Stimulated activated CD8-positive, alpha-beta memory T cell treated with anti-CD3 and anti-CD28 coated beads, Interleukin-7, amount 100 ng/mL, for 4 hours (primary cell): ENCODE results near the gene TCF7L2.
A peak's percentile ranks its signal among the peaks of the same experiment; 100 is the strongest.

ENCODE experiments used
- DNase-seq, 2 donors: peaks; one replicate each; pipeline ENCODE4 v3.0.0-alpha.2; 2020; ENCODE audit warnings: low read depth in 2 of 2

TCF7L2 gene

DNA sequence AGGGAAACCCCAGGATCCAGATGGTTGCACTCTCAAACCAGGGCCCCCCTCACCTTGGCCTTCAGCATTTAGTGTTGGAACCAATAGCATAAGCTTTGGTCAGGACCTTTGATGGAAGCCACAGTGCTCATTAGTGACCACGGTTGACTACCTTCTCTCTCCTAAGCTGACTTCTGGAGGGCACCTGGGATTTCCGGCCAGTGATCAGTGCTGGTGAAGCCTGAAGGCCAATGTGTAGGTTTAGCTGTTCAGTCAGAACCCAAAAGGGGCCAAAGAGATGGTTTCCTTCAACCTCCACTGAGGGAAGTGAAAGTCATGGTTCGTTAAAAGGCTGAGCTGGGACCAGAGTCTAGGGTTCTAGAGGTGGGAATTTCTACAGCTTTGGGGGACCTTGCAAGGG is 46.4 kb downstream of the TCF7L2 start:
- DNase-seq = no peak

DNA sequence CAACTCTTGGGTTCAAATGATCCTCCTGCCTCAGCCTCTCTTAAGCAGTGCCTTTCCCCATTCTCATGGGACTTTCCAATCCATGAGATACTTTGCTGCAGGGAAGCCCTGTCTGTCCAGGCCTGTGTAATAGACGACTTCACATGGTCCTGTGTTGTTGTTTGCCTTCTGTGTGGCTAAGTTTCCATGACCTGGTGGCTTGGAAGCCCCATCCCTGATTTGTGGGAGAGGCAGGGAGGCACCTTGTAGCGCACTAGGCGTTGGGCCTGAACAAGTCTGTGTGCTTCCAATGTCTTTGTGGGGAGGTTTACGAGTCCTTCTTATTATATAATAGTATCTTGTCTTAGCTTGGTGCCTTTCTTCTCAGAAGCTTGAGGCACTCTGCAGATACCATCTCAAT is 49.1 kb downstream of the TCF7L2 start:
- no peak for DNase-seq

DNA sequence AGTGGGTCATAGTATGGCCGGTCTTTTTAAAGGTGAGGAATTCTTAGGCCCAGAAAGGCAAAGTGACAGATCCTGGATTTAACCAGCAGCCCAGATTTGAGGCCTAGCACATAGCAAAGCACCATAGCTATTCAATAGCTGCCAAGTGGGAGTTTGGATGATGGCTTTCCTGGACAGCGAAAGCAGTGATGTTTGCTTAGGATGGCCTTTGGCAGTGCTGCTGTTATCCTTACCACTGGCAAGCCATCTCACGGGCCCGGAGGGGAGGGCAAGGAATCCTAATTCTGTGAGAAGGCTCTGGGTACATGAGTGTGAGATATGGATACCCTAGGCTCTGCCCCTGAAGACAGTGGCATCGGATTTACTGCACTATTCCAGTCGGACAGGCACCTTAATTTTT is 50.4 kb downstream of the TCF7L2 start:
- DNase-seq = no peak

DNA sequence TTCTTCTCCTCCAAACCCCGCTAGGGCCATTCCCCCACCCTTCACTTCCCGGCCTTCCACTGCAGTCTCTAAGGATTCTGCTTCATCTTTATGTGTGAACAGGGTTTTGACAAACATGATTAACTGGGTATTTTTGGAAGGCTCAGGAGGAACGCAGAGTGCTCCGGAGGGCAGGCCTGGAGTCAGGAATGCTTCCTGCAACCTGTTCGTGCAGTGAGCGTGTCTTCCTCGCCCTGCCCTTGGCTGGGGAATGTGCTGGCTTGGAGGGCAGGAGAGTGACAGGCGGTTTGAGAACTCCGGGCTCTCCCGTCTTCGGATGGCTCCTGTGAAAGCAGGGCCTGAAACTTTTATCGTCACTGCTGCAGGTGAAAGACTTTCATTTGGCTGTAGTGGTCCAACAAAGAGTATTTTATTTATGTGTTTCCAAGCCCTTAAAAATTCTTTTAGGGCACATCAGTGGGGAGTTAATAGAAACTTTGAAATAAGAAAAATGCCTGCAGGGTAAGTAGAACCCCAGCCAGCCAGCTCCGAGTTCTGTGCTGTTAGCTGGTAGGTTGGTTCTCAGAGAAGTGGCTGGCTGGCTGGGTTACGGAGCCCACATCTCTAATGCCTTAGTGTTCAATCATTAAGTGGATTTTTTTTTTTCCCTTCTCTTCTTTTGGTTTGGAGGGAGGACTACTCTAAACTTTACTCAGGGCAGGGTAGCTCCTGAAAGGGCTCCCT is 51.0 kb downstream of the TCF7L2 start:
- DNase-seq = no peak

DNA sequence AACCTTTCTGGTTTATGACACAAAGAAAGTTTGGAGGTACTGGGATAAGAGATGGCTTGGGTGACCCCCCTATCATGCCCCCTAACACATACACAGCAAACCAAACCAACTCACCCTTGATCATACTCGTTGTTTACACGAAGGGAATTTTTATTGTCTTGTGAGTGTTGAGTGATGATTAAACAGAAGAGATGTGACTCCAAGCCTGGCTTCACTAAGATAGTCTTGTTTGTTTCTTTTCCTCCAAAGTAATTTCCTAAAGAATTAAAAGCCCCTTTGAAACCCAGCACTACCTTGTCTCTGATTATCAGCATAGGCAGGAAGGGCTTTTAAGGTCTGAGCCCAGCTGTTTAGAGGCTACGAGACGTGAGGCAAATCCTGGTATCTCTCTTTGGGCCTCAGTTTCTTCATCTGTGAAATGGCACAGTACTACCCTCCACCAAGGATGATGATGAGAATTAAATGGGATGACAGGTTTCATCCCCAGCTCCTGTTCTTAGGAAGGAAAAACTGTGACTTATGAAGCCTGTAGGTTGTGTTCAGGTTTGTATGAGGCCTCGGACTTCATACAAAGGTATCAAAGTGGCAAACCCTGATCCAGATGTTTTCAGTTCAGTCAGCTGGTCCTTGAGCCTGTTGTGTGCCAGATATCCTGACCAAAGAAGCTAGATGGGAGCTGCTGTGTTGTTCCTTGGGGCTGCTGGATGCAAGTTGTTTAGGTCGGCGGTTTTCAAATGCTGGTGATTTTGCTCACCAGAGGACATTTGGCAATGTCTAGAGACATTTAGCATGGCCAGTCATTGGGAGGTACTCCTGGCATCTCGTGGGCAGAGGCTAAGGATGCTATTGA is 51.8 kb downstream of the TCF7L2 start:
- DNase-seq = no peak

DNA sequence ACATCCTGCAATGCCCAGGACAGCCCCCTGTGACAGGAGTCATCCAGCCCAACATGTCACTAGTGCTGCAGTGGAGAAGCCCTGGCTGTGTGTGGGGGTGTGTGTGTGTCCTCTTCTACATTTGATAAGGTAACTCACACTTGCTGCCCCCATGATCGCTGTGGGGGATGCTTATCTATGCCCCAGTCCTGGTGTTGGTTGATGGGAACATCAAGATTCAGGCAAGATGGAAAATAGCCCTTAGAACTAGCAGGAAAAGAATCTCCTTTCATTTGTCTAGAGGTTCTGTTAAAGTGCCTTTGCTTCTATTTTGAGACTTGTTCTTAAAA is 52.4 kb downstream of the TCF7L2 start:
- no peak for DNase-seq

DNA sequence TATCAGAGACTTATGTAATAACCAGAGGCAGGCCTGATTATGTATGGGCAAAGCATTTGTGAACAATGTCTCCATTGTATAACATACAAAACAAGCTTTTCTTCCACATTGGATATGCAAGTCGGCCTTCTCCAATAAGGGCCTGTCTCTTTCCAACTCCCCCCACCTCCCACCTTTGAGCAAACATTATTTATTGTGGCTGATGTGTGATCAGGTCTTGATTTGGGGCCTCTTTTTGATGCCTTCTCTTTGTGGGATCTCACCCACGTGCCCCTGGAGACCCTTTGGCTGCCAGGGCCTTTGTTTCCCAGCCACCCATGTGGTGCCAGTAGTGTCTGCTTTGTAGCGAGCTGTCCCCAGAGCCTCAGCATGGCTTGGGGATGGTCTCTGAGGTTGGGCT is 53.0 kb downstream of the TCF7L2 start:
- DNase-seq = no peak

DNA sequence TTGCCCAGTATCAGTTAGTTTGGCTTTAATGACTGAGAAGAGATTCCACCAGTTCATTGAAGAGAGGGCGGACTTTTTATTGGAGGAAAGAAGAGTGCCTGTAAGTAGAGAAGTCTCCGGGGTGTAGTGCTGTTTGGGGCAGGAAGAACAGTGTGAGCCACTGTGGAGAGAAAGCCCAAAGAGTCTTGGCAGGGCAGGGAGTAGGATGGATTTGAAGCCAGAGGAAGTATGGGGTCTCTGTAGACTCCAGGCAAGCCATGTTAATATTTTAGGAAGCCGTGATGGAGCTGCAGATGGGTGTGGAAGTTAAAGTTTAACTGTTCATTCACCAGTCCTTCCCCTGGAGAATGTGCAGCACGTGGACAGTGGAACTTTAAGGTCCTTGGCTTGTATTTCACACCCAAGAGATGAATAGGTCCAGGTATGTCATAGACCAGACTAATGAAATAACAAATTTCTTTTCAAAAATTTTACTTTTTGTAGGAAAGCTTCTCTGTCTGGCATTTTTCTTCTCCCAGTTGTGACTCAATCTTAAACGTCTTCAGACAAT is 54.1 kb downstream of the TCF7L2 start:
- DNase-seq = no peak

DNA sequence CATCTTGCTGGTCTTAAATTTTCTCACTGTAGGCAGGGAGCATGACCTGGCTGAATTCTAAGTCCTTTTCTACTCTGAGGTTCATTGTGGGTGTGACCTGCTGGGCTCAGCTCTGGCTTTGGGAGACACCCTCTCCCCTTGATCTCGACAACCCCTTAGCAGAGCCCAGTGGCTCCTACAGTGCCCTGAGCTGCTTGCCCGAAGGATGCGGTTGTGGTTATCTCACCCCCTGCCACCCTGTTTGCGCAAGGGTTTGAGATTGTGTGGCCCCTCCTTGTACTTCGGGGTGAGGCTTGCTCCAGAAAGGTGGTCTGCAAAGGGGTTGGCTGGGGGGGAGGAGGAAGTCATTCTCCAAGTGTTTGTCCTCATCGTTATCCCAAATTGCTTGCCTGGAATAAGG is 55.3 kb downstream of the TCF7L2 start:
- DNase-seq = no peak

DNA sequence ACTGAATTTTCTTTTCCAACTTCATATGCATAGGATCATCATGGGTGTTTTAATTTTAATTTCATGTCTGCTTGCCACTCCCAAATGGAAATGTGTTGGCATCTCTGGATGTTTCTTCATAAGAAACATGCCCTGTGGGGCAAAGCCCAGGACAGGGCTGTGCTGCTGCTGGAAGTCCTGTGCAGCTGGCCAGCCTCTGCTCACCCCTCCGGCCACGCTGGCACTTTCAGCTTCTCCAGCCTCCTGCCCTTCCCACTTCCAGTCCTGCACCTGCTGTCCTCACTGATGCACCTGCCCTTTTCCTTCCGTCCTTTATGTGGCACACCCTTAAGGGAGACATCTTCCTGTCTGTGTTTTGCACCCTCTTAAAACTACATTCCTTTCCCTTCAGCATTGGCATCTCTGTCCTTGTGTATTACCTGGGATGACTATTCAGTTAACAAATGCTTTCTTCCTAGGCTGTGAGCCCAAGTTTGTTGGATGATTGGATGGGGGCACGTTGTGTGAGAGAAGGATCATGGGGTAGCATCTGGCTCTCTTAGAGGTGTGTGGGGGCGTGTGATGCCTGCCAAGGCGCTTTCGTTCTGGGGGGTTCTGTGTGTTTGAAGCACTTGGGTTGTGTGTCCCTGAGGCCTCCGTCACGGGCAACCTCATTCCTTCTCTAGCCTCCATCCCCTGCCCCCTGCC is 56.8 kb downstream of the TCF7L2 start:
- DNase-seq = peak in 1 of 2 donors; percentile 3

DNA sequence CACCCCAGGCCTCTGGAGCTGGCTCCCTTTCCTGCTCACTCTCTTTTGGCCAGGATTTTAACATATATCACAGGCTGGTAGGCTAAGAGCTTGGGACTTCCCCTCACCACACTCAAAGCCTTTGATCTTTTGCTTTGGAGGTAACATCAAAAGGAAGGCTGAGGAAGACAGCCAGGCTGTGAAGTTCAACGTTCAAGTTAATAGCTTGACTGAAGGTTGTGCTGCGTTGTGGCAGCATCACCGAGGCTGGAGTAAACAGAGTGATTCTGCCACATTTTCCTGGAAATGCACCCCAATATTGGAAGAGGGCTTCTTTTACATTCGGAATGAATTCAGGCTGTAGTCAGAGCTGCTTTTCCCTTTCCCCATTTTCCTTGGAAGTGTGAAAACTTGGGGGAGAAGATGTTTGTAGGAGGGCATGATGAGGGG is 57.3 kb downstream of the TCF7L2 start:
- peak in 1 of 2 donors; percentile 10 for DNase-seq

DNA sequence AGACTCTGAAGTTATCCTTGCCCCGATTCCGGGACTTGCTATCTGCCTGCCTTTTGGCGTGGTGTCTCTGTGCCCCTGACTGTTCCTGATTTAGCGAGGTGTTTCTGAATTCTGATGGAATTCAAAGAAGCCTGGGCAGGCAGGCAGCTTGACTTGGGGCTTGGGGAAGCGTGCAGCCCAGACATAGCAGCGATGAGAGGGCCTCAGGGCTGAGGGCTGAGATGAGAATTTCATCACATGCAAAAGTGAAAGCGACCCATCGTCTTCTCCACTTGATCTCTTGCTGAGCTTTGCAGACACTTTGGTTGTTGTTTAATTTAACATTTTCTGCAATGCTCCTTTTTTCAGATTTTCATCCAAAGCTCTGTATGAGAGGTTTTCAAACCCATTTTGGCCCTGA is 57.8 kb downstream of the TCF7L2 start:
- DNase-seq = no peak

DNA sequence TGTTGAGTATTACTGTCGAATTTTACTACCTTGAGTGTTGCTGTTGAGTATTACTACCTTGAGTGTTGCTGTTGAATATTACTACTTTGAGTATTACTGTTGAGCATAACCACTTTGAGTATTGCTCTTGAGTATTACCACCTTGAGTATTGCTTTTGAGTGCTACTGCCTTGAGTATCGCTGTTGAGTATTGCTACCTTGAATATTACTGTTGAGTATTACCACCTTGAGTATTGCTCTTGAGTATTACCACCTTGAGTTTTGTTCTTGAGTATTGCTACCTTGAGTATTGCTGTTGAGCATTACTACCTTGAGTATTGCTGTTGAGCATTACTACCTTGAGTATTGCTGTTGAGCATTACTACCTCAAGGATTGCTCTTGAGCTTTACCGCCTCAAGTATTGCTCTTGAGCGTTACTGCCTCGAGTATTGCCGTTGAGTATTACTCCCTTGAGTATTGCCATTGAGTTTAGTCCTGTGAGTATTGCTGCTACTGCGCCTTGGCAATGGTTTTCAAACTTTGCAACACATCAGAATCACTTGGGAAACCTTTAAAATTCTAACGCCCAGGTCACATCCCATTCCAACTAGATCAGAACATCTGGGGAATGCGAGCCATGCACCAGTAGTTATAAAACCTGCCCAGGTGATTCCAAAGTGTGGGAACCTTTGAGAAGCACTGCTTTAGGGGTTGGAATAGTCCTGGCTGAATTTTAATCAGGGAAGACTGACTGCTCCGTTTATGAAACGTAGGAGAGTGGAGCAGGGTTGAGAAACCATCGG is 61.7 kb downstream of the TCF7L2 start:
- no peak for DNase-seq

DNA sequence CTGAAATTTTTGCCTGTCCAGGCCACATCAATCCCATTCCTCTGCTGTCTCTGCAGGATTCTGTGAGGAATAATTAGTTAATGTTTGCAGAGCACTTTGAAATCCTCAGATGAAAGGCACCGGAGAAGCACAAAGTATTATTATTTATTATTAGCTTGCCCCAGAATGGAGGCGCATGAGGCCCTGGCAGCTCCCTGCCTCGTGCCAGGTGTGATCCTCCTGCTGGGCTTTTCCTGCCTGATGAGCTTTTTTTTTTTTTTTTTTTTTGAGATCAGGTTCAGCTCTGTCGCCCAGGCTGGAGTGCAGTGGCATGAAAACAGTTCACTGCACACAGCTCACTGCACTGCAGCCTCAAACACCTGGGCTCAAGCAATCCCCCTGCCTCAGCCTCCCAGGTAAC is 65.2 kb downstream of the TCF7L2 start:
- no peak for DNase-seq

DNA sequence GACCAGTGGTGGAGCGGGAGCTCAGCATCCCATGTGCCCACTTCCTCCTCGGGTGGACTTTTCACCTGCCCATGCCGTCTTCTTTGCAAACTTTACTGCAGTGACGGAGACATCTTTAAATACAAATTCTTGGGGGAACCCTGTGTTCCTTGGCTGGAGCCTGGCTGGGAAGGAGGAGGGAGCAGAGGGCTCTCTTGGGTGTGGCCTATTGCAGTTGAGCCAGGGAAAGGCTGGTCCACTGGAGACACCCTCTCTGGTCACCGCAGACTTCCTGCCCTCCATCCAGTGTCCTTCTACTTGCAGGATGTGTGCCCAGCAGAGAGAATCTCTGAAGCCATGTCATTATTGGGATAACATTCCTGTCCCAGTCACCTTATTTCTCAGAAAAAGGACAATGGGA is 67.3 kb downstream of the TCF7L2 start:
- DNase-seq = no peak

DNA sequence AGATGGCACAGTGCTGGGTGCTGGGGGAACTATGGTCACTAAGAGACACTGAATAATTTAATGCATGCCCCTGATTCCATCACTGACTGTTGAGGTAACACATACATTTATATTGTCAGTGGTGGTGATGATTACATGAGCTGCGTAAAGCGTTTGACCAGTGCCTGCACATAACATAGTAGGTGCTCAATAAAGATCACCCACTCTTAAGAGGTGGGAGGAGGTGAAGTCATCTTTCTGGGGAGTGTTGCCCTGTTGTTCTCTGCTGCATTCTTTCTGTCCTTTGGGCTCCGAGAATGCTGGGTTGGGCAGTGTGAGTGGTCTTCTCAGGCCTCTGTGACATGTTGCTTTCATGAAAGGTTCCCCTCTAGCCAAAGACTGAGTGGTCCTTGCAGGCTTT is 68.0 kb downstream of the TCF7L2 start:
- no peak for DNase-seq

DNA sequence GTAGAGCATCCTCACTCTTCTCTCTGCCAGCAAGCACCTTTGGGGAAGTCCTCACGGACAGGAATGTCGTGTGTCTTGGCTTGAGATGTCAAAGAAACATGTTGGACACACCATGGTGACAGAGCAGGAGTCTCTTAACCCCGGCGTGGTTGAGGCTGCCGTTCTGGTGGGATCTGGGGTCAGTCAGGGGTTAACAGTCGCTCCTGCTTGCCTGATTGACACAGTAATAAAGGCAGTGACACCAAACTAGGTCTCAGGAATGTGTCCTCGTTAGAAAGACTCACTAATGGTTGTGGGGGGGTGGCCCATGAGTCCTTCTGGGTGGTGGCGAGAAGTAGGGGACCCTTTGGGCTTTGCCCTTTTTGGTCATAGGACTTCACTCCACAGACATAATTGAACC is 69.0 kb downstream of the TCF7L2 start:
- no peak for DNase-seq

DNA sequence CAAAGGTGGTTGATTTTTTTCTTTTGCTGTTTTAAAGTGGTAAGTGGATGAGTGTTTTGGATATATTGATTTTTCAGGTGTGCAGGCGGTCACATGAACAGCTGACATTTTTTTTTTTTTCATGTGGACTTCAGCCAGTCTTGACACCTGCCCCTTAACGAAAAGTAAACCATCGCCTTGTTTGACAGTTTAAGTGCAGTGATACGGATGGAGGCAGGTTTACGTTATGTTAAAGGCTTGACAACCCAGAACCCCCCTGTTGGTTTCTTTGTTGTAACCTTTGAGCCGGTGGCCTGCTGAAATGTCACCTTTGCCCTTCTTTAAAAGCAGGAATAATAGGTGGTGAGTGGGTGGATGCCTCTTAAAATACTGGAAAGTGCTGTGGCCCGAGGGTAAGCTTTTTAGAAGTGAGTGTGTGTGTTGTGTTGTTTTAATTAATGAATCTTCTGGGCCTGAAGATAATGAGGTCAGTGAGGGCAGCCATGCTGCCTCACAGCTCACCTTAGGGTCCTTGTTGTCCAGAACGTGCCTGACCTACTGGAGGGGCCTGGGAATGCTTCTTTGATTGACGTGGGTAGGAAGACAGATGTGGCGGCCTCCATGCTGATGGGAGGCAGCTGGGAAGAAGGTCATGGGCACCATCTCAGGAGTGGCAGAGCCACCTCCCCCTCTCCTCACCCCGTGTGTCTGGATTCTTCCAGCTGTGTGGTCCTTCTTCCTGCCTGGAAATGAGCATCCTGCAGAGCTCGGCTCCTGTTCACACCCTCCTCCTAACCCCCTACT is 69.8 kb downstream of the TCF7L2 start:
- DNase-seq = no peak

DNA sequence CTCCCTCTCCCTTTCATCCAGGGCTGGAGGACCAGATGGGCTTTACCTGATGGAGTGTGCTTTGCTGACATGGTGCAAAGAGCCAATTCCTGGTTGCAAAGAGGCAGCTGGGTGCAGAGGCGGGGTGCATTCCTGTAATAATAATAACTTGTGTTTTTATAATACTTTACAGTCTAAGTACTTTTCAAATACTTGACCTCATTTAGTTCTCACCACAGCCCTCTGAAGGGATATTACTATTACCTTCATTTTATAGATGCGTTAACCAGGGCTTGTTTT is 70.4 kb downstream of the TCF7L2 start:
- no peak for DNase-seq

DNA sequence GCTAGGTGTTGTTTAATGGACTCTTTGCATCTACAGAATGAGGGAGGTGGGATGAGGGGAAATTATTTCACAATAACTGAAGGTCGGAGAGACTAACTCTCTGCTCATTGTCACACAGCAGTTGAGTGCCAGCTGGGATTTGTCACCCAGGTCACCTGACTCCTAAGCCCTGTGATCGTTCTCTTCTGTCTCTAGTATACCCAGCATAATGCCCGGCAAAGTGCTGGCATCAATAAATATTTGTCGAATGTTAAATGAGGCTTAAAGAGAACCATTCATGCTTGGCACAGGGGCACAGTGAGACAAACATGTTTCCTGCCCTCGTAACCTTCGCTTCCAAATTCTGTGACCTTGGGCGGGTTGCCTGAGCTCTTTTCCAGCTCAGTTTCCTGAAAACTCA is 70.8 kb downstream of the TCF7L2 start:
- DNase-seq = no peak
